Measurements from ENCODE around the gene DGKG. TPM values are rescaled to one million over a fixed set of nuclear protein-coding genes. Genes with fewer than 3 reads are reported as not detected.

The DGKG gene
- total and polyA plus RNA-seq, 2 of the 8 experiments (the other 6 are each of a cell fraction or from before 2014, with no cell fraction given) = 0.30 to 0.48 TPM

- H3K79me1 ChIP-seq (ENCODE audit: low read depth, low read length) = no peaks in the 10 kb centered on the region
- H3K9ac ChIP-seq (replicated peaks in 1 of 4; ENCODE audit: extremely low read depth in 1 of 4, low read depth in 3 of 4, low read length in 3 of 4) = no peak overlapping the region
- no peak overlapping the region for H3K23ac ChIP-seq (ENCODE audit: insufficient read length)
- no peak overlapping the region for H4K8ac ChIP-seq (ENCODE audit: extremely low read depth, insufficient read depth, low read length)
- FAIRE-seq (no peak), DNase-seq (ENCODE audit: low read depth in 1 of 2, low spot score in 2 of 2) (no peak)
- no peak overlapping the region for H2BK120ac ChIP-seq (replicated peaks; ENCODE audit: low read depth, low read length)
- no peak overlapping the region for H3K56ac ChIP-seq (replicated peaks; ENCODE audit: insufficient read length, low read depth, low read length)
- ChIA-PET POLR2A (ENCODE audit: partially characterized antibody) (interaction anchor here (0.5 to 1.3 kb wide), 3 partner anchors 11 to 138 kb away, joined by 3 to 4 read pairs (median 3); no protein-coding TSS in a partner anchor), CTCF (ENCODE audit: partially characterized antibody) (interaction anchor here (1.0 to 1.2 kb wide), 2 partner anchors 24 to 158 kb away, joined by 3 to 4 read pairs; no protein-coding TSS in a partner anchor)
- 89% methylated on average over 12 of the region's 12 CpGs; no CpG with 5 or more reads in 1 of the 2 experiments for WGBS, 2 experiments (ENCODE audit: extremely low coverage in 1 of 2, insufficient coverage in 1 of 2, insufficient read length in 1 of 2, insufficient replicate concordance in 2 of 2, low coverage in 1 of 2, low lambda C conversion rate in 2 of 2, missing lambda C conversion rate in 1 of 2)
- no peak overlapping the region for H2AK5ac ChIP-seq (ENCODE audit: low read depth, low read length)
- no peaks in the 10 kb centered on the region for H3K4me1 ChIP-seq (replicated peaks in 1 of 4; ENCODE audit: control insufficient read depth in 3 of 4, insufficient read depth in 4 of 4, low read length in 3 of 4)
- H2BK5ac ChIP-seq (ENCODE audit: low read depth, low read length) = no peak overlapping the region
- no peaks in the 10 kb centered on the region for H3K9me3 ChIP-seq (ENCODE audit: insufficient read depth in 2 of 2, low read depth in 1 of 2, low read length in 1 of 2)
- H3K4me3 ChIP-seq (ENCODE audit: extremely low read depth in 1 of 4, insufficient read depth in 2 of 4, low read depth in 3 of 4, low read length in 4 of 4) = no peak overlapping the region
- no peaks in the 10 kb centered on the region for H3K27me3 ChIP-seq (replicated peaks in 1 of 4; ENCODE audit: control insufficient read depth in 3 of 4, extremely low read depth in 1 of 4, insufficient read depth in 3 of 4, low read length in 3 of 4)
- H3K4me2 ChIP-seq (ENCODE audit: insufficient read depth in 1 of 2, low read depth in 2 of 2, low read length in 2 of 2) = no peak overlapping the region
- H2BK12ac ChIP-seq (ENCODE audit: low read depth, low read length) = no peak overlapping the region
- no peak overlapping the region for H3K4ac ChIP-seq (replicated peaks; ENCODE audit: insufficient read length, low read depth, low read length)
- H4K5ac ChIP-seq (ENCODE audit: insufficient read length, low read depth, low read length) = no peak overlapping the region
- no peak overlapping the region for H2BK20ac ChIP-seq (ENCODE audit: low read length)
- H3K36me3 ChIP-seq (ENCODE audit: control insufficient read depth in 2 of 4, insufficient read depth in 4 of 4, low read length in 3 of 4) = no peaks in the 10 kb centered on the region
- no peak overlapping the region for H3K14ac ChIP-seq (ENCODE audit: insufficient read length)
- no peak overlapping the region for H2BK15ac ChIP-seq (ENCODE audit: low read length)
- no peak overlapping the region for H2AFZ ChIP-seq (ENCODE audit: low read length)
- H3K23me2 ChIP-seq (ENCODE audit: low read depth, low read length) = no peaks in the 10 kb centered on the region; the same call in 1 of the 2 replicates
- no peak overlapping the region for H3K18ac ChIP-seq (ENCODE audit: extremely low read depth, low read length)
- H3K27ac ChIP-seq (ENCODE audit: low read depth, low read length) = no peak overlapping the region
- H4K20me1 ChIP-seq (replicated peaks in 1 of 2; ENCODE audit: control insufficient read depth in 1 of 2, insufficient read depth in 2 of 2, low read length in 2 of 2) = no peaks in the 10 kb centered on the region
- H3K79me2 ChIP-seq (ENCODE audit: control insufficient read depth in 1 of 2, insufficient read depth in 2 of 2, low read length in 2 of 2) = no peaks in the 10 kb centered on the region
- no peak overlapping the region for H4K91ac ChIP-seq (replicated peaks; ENCODE audit: insufficient read length, low read length)
- TF ChIP-seq ASH2L (IDR thresholded peaks at IDR 0.05; ENCODE audit: low read length) (no peak), FOSL1 (IDR thresholded peaks at IDR 0.05; ENCODE audit: insufficient read depth, low read depth, low read length) (no peak), RNF2 (IDR thresholded peaks at IDR 0.05; ENCODE audit: borderline replicate concordance, low read depth, low read length, missing control alignments, poor library complexity, severe bottlenecking) (no peak), TCF12 (IDR thresholded peaks at IDR 0.05; ENCODE audit: low read depth, low read length) (no peak), MAFK (IDR thresholded peaks at IDR 0.05; ENCODE audit: low read depth, low read length) (no peak), PHF8 (conservative IDR thresholded peaks at IDR 0.05; ENCODE audit: low read depth, low read length) (no peak), SP4 (IDR thresholded peaks at IDR 0.05; ENCODE audit: low read length) (no peak), SIRT6 (IDR thresholded peaks at IDR 0.05; ENCODE audit: low read length) (no peak), CBX5 (IDR thresholded peaks at IDR 0.05; ENCODE audit: low read depth, low read length) (no peak), TBP (IDR thresholded peaks at IDR 0.05; ENCODE audit: low read depth, low read length) (no peak), RFX5 (IDR thresholded peaks at IDR 0.05; ENCODE audit: borderline replicate concordance, low read depth, low read length) (no peak)
Observed at GRCh38 chr3:186160691-186161243, 201.3 kb downstream of the DGKG start.
